H1 (cell line): ENCODE results near the gene LMBR1. TPM values are rescaled to one million over a fixed set of nuclear protein-coding genes. Genes with fewer than 3 reads are reported as not detected.

Experiments used
- EGR1 ChIP-seq: IDR thresholded peaks from 2 replicates; pipeline ENCODE4 v1.6.1; 2011; ENCODE audit warnings: low read depth, low read length, borderline replicate concordance
- RXRA ChIP-seq: IDR thresholded peaks from 2 replicates; pipeline ENCODE4 v1.6.1; 2011; ENCODE audit warnings: low read depth, mild to moderate bottlenecking, low read length, moderate library complexity; ENCODE audit not compliant: insufficient read depth
- ZNF274 ChIP-seq: IDR thresholded peaks from 2 replicates; pipeline ENCODE4 v1.7.0; 2012; ENCODE audit warnings: low read length, borderline replicate concordance; ENCODE audit errors: extremely low read depth
- polyA plus RNA-seq, 7 experiments: library from polyadenylated mRNA; depleted of rRNA in 3 of 7; stranded (reverse) in 5 of 7; unstranded in 2 of 7; fragments of >200 nt in 5 of 7; fragments of 200-250 nt in 2 of 7; gene quantifications; 1 replicate in 5 of 7; 2 replicates in 1 of 7; 4 replicates in 1 of 7; pipeline versions ENCODE4 v1.2.1 to v1.2.3, GENCODE V29; 2011 to 2013; ENCODE audit warnings: missing spikeins in 2 of 7, mixed read lengths in 2 of 7
- total RNA-seq: library from RNA; stranded (reverse); fragmentation: NEBNext Ultra II Directional; extraction: Animal tissue kit (Norgen Biotek cat#: 25700); gene quantifications from 2 replicates; pipeline ENCODE4 v1.2.1, GENCODE V29; 2021
- TF ChIP-seq, protein P1 (sequence below): fragments of 300-600 bp; sonication (generic); IDR thresholded peaks from 2 replicates; pipeline ENCODE4 v1.7.1; 2012; ENCODE audit warnings: low read length, moderate library complexity, mild to moderate bottlenecking, inconsistent platforms; ENCODE audit not compliant: insufficient replicate concordance

LMBR1 gene
- total and polyA plus RNA-seq, 2 of the 8 experiments (the other 6 are each of a cell fraction or from before 2014, with no cell fraction given): 15.1 to 70.4 TPM

DNA sequence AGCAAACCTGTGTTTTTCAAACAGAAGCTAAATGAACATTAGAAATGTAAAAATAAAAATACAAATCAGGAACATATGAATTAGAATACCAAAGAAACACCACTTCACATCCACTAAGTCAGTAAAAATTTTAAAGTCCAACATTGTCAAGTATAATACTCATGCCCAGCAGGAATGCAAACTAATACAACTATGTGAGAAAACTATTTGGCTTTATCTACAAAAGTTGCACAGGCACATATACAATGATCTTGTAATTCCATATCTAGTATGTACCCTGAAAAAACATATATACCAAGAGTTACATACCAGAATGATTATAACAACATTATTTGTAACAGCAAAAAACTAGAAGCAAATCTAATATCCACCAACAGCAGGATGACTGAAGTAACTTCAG, 161.3 kb downstream of the LMBR1 start (continued):
- TF ChIP-seq, protein P1, sequence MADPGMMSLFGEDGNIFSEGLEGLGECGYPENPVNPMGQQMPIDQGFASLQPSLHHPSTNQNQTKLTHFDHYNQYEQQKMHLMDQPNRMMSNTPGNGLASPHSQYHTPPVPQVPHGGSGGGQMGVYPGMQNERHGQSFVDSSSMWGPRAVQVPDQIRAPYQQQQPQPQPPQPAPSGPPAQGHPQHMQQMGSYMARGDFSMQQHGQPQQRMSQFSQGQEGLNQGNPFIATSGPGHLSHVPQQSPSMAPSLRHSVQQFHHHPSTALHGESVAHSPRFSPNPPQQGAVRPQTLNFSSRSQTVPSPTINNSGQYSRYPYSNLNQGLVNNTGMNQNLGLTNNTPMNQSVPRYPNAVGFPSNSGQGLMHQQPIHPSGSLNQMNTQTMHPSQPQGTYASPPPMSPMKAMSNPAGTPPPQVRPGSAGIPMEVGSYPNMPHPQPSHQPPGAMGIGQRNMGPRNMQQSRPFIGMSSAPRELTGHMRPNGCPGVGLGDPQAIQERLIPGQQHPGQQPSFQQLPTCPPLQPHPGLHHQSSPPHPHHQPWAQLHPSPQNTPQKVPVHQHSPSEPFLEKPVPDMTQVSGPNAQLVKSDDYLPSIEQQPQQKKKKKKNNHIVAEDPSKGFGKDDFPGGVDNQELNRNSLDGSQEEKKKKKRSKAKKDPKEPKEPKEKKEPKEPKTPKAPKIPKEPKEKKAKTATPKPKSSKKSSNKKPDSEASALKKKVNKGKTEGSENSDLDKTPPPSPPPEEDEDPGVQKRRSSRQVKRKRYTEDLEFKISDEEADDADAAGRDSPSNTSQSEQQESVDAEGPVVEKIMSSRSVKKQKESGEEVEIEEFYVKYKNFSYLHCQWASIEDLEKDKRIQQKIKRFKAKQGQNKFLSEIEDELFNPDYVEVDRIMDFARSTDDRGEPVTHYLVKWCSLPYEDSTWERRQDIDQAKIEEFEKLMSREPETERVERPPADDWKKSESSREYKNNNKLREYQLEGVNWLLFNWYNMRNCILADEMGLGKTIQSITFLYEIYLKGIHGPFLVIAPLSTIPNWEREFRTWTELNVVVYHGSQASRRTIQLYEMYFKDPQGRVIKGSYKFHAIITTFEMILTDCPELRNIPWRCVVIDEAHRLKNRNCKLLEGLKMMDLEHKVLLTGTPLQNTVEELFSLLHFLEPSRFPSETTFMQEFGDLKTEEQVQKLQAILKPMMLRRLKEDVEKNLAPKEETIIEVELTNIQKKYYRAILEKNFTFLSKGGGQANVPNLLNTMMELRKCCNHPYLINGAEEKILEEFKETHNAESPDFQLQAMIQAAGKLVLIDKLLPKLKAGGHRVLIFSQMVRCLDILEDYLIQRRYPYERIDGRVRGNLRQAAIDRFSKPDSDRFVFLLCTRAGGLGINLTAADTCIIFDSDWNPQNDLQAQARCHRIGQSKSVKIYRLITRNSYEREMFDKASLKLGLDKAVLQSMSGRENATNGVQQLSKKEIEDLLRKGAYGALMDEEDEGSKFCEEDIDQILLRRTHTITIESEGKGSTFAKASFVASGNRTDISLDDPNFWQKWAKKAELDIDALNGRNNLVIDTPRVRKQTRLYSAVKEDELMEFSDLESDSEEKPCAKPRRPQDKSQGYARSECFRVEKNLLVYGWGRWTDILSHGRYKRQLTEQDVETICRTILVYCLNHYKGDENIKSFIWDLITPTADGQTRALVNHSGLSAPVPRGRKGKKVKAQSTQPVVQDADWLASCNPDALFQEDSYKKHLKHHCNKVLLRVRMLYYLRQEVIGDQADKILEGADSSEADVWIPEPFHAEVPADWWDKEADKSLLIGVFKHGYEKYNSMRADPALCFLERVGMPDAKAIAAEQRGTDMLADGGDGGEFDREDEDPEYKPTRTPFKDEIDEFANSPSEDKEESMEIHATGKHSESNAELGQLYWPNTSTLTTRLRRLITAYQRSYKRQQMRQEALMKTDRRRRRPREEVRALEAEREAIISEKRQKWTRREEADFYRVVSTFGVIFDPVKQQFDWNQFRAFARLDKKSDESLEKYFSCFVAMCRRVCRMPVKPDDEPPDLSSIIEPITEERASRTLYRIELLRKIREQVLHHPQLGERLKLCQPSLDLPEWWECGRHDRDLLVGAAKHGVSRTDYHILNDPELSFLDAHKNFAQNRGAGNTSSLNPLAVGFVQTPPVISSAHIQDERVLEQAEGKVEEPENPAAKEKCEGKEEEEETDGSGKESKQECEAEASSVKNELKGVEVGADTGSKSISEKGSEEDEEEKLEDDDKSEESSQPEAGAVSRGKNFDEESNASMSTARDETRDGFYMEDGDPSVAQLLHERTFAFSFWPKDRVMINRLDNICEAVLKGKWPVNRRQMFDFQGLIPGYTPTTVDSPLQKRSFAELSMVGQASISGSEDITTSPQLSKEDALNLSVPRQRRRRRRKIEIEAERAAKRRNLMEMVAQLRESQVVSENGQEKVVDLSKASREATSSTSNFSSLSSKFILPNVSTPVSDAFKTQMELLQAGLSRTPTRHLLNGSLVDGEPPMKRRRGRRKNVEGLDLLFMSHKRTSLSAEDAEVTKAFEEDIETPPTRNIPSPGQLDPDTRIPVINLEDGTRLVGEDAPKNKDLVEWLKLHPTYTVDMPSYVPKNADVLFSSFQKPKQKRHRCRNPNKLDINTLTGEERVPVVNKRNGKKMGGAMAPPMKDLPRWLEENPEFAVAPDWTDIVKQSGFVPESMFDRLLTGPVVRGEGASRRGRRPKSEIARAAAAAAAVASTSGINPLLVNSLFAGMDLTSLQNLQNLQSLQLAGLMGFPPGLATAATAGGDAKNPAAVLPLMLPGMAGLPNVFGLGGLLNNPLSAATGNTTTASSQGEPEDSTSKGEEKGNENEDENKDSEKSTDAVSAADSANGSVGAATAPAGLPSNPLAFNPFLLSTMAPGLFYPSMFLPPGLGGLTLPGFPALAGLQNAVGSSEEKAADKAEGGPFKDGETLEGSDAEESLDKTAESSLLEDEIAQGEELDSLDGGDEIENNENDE: no peak
- TF ChIP-seq RXRA (no peak), ZNF274 (no peak), EGR1 (no peak)
